ENCODE data around the gene USP27X.

- TF ChIP-seq, protein P1, sequence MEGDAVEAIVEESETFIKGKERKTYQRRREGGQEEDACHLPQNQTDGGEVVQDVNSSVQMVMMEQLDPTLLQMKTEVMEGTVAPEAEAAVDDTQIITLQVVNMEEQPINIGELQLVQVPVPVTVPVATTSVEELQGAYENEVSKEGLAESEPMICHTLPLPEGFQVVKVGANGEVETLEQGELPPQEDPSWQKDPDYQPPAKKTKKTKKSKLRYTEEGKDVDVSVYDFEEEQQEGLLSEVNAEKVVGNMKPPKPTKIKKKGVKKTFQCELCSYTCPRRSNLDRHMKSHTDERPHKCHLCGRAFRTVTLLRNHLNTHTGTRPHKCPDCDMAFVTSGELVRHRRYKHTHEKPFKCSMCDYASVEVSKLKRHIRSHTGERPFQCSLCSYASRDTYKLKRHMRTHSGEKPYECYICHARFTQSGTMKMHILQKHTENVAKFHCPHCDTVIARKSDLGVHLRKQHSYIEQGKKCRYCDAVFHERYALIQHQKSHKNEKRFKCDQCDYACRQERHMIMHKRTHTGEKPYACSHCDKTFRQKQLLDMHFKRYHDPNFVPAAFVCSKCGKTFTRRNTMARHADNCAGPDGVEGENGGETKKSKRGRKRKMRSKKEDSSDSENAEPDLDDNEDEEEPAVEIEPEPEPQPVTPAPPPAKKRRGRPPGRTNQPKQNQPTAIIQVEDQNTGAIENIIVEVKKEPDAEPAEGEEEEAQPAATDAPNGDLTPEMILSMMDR (IDR thresholded peaks at IDR 0.05) = no peak
- TF ChIP-seq POLR2A (IDR thresholded peaks at IDR 0.05) = no peak
These were observed 10.5 kb upstream of the USP27X start for GRCh38 chrX:49868739-49869138.
